Endothelial cell of umbilical vein (primary cell): ENCODE results near the gene LAP3. TPM values are rescaled to one million over a fixed set of nuclear protein-coding genes. Genes with fewer than 3 reads are reported as not detected.

Source experiments
- BruUV-seq: library from RNA; stranded (reverse); fragments of 400-500 nt; replicated peaks from 2 replicates; lab custom pipeline; 2021; lab: Mats Ljungman, UMichigan
- CTCF ChIA-PET: fragments of 300-600, 350-600 bp; sonication (Branson Sonifier 250); formaldehyde crosslinking; loops from one replicate; lab custom pipeline; 2021; ENCODE audit warnings: antibody characterized with exemption, inconsistent platforms; lab: Charles Lee
- POLR2A ChIA-PET: fragments of 300-600, 350-600 bp; sonication (Branson Sonifier 250); formaldehyde crosslinking; loops from one replicate; lab custom pipeline; 2021; ENCODE audit warnings: antibody characterized with exemption, inconsistent platforms; lab: Charles Lee
- DNase-seq: peaks from one replicate; pipeline ENCODE4 v3.0.0-alpha.2; 2011; ENCODE audit warnings: low read depth, low spot score
- FAIRE-seq: peaks from 2 replicates; lab custom pipeline; 2011; peaks lifted over from hg19 to GRCh38; lab: Jason Lieb, UNC
- H2AFZ ChIP-seq: 2 replicates; pipeline ENCODE4 v1.6.0; 2012; ENCODE audit warnings: low read depth, low read length, control low read depth, inconsistent platforms
- H3K27ac ChIP-seq: 2 replicates; pipeline ENCODE4 v1.5.1; 2011; ENCODE audit warnings: low read depth, mild to moderate bottlenecking, control low read depth, low read length, moderate library complexity; ENCODE audit not compliant: insufficient read depth
- H3K27me3 ChIP-seq, 2 experiments: 2 replicates each; pipeline versions ENCODE4 v1.6.0 to v1.6.1; 2011; ENCODE audit warnings: low read length in 2 of 2, mixed read lengths in 1 of 2; ENCODE audit not compliant: control insufficient read depth in 2 of 2, insufficient read depth in 2 of 2
- H3K36me3 ChIP-seq, 2 experiments: 2 replicates in 1 of 2; 3 replicates in 1 of 2; pipeline ENCODE4 v1.5.1; 2011; ENCODE audit warnings: low read length in 2 of 2, mild to moderate bottlenecking in 1 of 2, moderate library complexity in 1 of 2; ENCODE audit not compliant: control insufficient read depth in 2 of 2, insufficient read depth in 2 of 2; ENCODE audit errors: extremely low read depth in 1 of 2
- H3K4me1 ChIP-seq: 3 replicates; pipeline ENCODE4 v1.5.1; 2011; ENCODE audit warnings: mild to moderate bottlenecking, low read length; ENCODE audit not compliant: control insufficient read depth, insufficient read depth; ENCODE audit errors: extremely low read depth
- H3K4me2 ChIP-seq: 2 replicates; pipeline ENCODE4 v1.6.1; 2011; ENCODE audit warnings: low read length, control low read depth, mixed read lengths; ENCODE audit not compliant: insufficient read depth
- H3K4me3 ChIP-seq, 3 experiments: fragments of 200-600 bp in 1 of 3; sonication (generic), shearing (Covaris generic) in 1 of 3; replicated peaks in 1 of 3; 2 replicates each; pipeline ENCODE4 v1.5.1; 2011 to 2016; ENCODE audit warnings: control low read depth in 3 of 3, low read length in 3 of 3, mild to moderate bottlenecking in 2 of 3, inconsistent platforms in 1 of 3, low read depth in 1 of 3, moderate library complexity in 1 of 3; ENCODE audit not compliant: insufficient read depth in 1 of 3
- H3K79me2 ChIP-seq: 2 replicates; pipeline ENCODE4 v1.6.0; 2012; ENCODE audit warnings: low read length, inconsistent platforms; ENCODE audit not compliant: control insufficient read depth, insufficient read depth
- H3K9ac ChIP-seq: replicated peaks from 2 replicates; pipeline ENCODE3; 2011; ENCODE audit warnings: low read length, control low read depth; ENCODE audit not compliant: insufficient read depth; ENCODE audit errors: extremely low read depth
- H3K9me1 ChIP-seq: replicated peaks from 3 replicates; pipeline ENCODE4 v1.6.0; 2011; ENCODE audit warnings: mild to moderate bottlenecking, low read length; ENCODE audit not compliant: control insufficient read depth, insufficient read depth; ENCODE audit errors: extremely low read depth
- H3K9me3 ChIP-seq: replicated peaks from 2 replicates; pipeline ENCODE4 v1.5.1; 2012; ENCODE audit warnings: low read length, inconsistent platforms; ENCODE audit not compliant: control insufficient read depth, insufficient read depth
- H4K20me1 ChIP-seq: replicated peaks from 2 replicates; pipeline ENCODE3; 2011; ENCODE audit warnings: mild to moderate bottlenecking, low read length; ENCODE audit not compliant: control insufficient read depth, insufficient read depth; ENCODE audit errors: extremely low read depth
- CTCF ChIP-seq, 2 donors: IDR thresholded peaks; 1 replicate in 1 of 2; 2 replicates in 1 of 2; pipeline ENCODE4 v1.5.1; 2011; ENCODE audit warnings: low read length in 2 of 2, mild to moderate bottlenecking in 2 of 2, moderate library complexity in 2 of 2, control low read depth in 1 of 2, inconsistent platforms in 1 of 2, low read depth in 1 of 2; ENCODE audit not compliant: insufficient read depth in 1 of 2; ENCODE audit errors: extremely low read depth in 1 of 2
- EZH2 ChIP-seq: IDR thresholded peaks from 2 replicates; pipeline ENCODE4 v1.6.1; 2012; ENCODE audit warnings: borderline replicate concordance, low read depth, mild to moderate bottlenecking, moderate library complexity, low read length, inconsistent platforms; ENCODE audit not compliant: severe bottlenecking
- FOS ChIP-seq: IDR thresholded peaks from 2 replicates; pipeline ENCODE4 v1.6.1; 2011; ENCODE audit warnings: mild to moderate bottlenecking, low read length, moderate library complexity, borderline replicate concordance; ENCODE audit not compliant: insufficient read depth
- GATA2 ChIP-seq: IDR thresholded peaks from 2 replicates; pipeline ENCODE4 v1.7.0; 2011; ENCODE audit warnings: low read depth, mild to moderate bottlenecking, moderate library complexity, mixed read lengths, low read length; ENCODE audit not compliant: insufficient read length, insufficient read depth
- JUN ChIP-seq: IDR thresholded peaks from 2 replicates; pipeline ENCODE4 v1.6.1; 2011; ENCODE audit warnings: borderline replicate concordance, low read depth; ENCODE audit not compliant: insufficient read length, insufficient read depth
- MYC ChIP-seq: IDR thresholded peaks from one replicate; pipeline ENCODE4 v1.6.1; 2011; ENCODE audit warnings: mild to moderate bottlenecking, low read depth, low read length
- POLR2A ChIP-seq: IDR thresholded peaks from 2 replicates; pipeline ENCODE4 v1.6.1; 2012; ENCODE audit warnings: low read depth, mild to moderate bottlenecking, control low read depth, low read length
- POLR2AphosphoS5 ChIP-seq: IDR thresholded peaks from 2 replicates; pipeline ENCODE4 v1.6.1; 2012; ENCODE audit warnings: low read depth, mild to moderate bottlenecking, control low read depth, low read length, moderate library complexity; ENCODE audit not compliant: insufficient read depth
- dilution Hi-C: fragments of 300-500 bp; cut with MboI; formaldehyde crosslinking; loops from one replicate; pipeline ENCODE4 v1.15.0; 2019; ENCODE audit warnings: low sequenced_read_pairs; ENCODE audit not compliant: extremely low pct_ligation_motif_present
- intact Hi-C: fragments of 100-400 bp; cut with micrococcal nuclease; formaldehyde crosslinking; loops from one replicate; pipeline ENCODE4 v1.10.0; 2022
- polyA plus RNA-seq, 4 experiments: library from polyadenylated mRNA; depleted of rRNA in 3 of 4; stranded (reverse) in 3 of 4; unstranded in 1 of 4; fragments of >200 nt; gene quantifications; 2 replicates each; pipeline versions ENCODE4 v1.2.1 to v1.2.3, GENCODE V29; 2011 to 2012; ENCODE audit warnings: missing spikeins in 1 of 4
- total RNA-seq: library from RNA; stranded (reverse); gene quantifications from 2 replicates; pipeline ENCODE4 v1.2.3, GENCODE V29; 2021
- TF ChIP-seq, protein P1 (sequence below): IDR thresholded peaks from 2 replicates; pipeline ENCODE4 v1.6.1; 2011; ENCODE audit not compliant: insufficient read depth, insufficient read length

The LAP3 gene
- total and polyA plus RNA-seq, 2 donors (not counting 3 experiments of a cell fraction or from before 2014, with no cell fraction given) = 82.4 to 94.8 TPM

DNA sequence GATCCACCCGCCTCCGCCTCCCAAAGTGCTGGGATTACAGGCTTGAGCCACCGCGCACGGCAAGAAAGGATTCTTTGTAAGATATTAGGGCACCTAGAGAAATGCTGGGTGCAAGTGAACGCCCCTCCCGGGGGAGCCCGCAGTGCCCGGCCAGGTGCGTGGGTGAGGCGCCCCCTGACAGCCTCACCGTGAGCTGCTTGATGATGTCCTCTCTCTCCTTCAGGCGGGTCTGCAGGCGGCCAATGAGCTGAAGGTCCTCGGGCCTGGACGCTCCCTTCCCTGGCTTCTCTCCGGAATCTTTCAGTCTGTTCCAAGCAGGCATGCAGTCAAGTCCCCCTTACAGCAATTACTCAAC lies 59.3 kb downstream of the LAP3 start:
- no peaks in the 10 kb centered on the region for H3K27me3 ChIP-seq
- CTCF ChIA-PET = interaction anchor here (0.8 to 3.3 kb wide), 9 partner anchors 19 to 164 kb away, joined by 3 to 35 read pairs (median 4); partner anchors contain the start of genes LAP3 and MED28
- H3K9me3 ChIP-seq = no peaks in the 10 kb centered on the region
- no peaks in the 10 kb centered on the region for H3K4me1 ChIP-seq
- H4K20me1 ChIP-seq = no peaks in the 10 kb centered on the region
- no peak for TF ChIP-seq FOS
- no peak for TF ChIP-seq POLR2A
- TF ChIP-seq MYC = no peak
- TF ChIP-seq, protein P1, sequence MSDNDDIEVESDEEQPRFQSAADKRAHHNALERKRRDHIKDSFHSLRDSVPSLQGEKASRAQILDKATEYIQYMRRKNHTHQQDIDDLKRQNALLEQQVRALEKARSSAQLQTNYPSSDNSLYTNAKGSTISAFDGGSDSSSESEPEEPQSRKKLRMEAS = no peak
- TF ChIP-seq GATA2 = no peak
- no peak for TF ChIP-seq JUN
- TF ChIP-seq CTCF (IDR thresholded peaks at IDR 0.05; ENCODE audit: extremely low read depth in 1 of 2, insufficient read depth in 1 of 2, low read depth in 1 of 2, low read length in 2 of 2) = no peak
- no peak for TF ChIP-seq EZH2
- no peak for TF ChIP-seq POLR2AphosphoS5
- BruUV-seq = no TSS peak
- intact Hi-C loops = loop anchor here (1.0 to 5.0 kb wide), 4 partner anchors 22 to 956 kb away; partner anchors contain the start of genes DCAF16, MED28 and NCAPG
- H3K9ac ChIP-seq = no peak overlapping the region
- peaks cover 14 to 17% of the 10 kb centered on the region in 2 experiments for H3K36me3 ChIP-seq
- H3K27ac ChIP-seq = no peak overlapping the region
- POLR2A ChIA-PET = no interaction called here
- H3K9me1 ChIP-seq = no peaks in the 10 kb centered on the region
- FAIRE-seq (no peak), DNase-seq (no peak)
- H3K4me3 ChIP-seq = no peak overlapping the region
- no peaks in the 10 kb centered on the region for H3K79me2 ChIP-seq
- H3K4me2 ChIP-seq = no peak overlapping the region
- dilution Hi-C loops = no loop called here
- H2AFZ ChIP-seq = no peak overlapping the region
